ENCODE measurements around the gene VPS13D. TPM values are rescaled to one million over a fixed set of nuclear protein-coding genes. Genes with fewer than 3 reads are reported as not detected.

VPS13D gene
- total and polyA plus RNA-seq, 2 donors (not counting 3 experiments of a cell fraction or from before 2014, with no cell fraction given): 13.6 to 48.5 TPM

GRCh38 chr1:12539705-12540579, 310.1 kb downstream of the VPS13D start:
- Histone ChIP-seq H3K4me3 (replicated peaks in 1 of 3; ENCODE audit: insufficient read depth in 1 of 3, low read depth in 1 of 3, low read length in 3 of 3) (no peak overlapping the region), H3K27ac (ENCODE audit: insufficient read depth, low read depth, low read length) (no peak overlapping the region), H3K36me3 (ENCODE audit: control insufficient read depth in 2 of 2, extremely low read depth in 1 of 2, insufficient read depth in 2 of 2, low read length in 2 of 2) (no peaks in the 10 kb centered on the region), H3K9me1 (replicated peaks; ENCODE audit: control insufficient read depth, extremely low read depth, insufficient read depth, low read length) (no peaks in the 10 kb centered on the region), H2AFZ (ENCODE audit: low read depth, low read length) (peak overlapping the region; percentile 62), H3K9me3 (replicated peaks; ENCODE audit: control insufficient read depth, insufficient read depth, low read length) (no peaks in the 10 kb centered on the region), H3K9ac (replicated peaks; ENCODE audit: extremely low read depth, insufficient read depth, low read length) (peak overlapping the region; percentile 19), H3K4me1 (ENCODE audit: control insufficient read depth, extremely low read depth, insufficient read depth, low read length) (peaks cover 21% of the 10 kb centered on the region), H4K20me1 (replicated peaks; ENCODE audit: control insufficient read depth, extremely low read depth, insufficient read depth, low read length) (no peaks in the 10 kb centered on the region), H3K27me3 (ENCODE audit: control insufficient read depth in 2 of 2, insufficient read depth in 2 of 2, low read length in 2 of 2) (no peaks in the 10 kb centered on the region), H3K79me2 (ENCODE audit: control insufficient read depth, insufficient read depth, low read length) (no peaks in the 10 kb centered on the region), H3K4me2 (ENCODE audit: insufficient read depth, low read length) (no peak overlapping the region)
- DNase-seq (ENCODE audit: low read depth, low spot score): peak; percentile 70
- intact Hi-C loops (cut with micrococcal nuclease) (loop anchor here (1.0 to 5.0 kb wide), 4 partner anchors 57 to 133 kb away; partner anchors contain the start of gene DHRS3), dilution Hi-C loops (cut with MboI; ENCODE audit: extremely low pct_ligation_motif_present, low sequenced_read_pairs) (no loop called here)
- BruUV-seq (replicated peaks): no TSS peak
- ChIA-PET POLR2A (no interaction called here), CTCF (interaction anchor here (0.6 to 3.3 kb wide), 8 partner anchors 15 to 136 kb away, joined by 3 to 15 read pairs (median 3); partner anchors contain the start of gene DHRS3)
- TF ChIP-seq MYC (IDR thresholded peaks at IDR 0.05; ENCODE audit: low read depth, low read length) (no peak), POLR2AphosphoS5 (IDR thresholded peaks at IDR 0.05; ENCODE audit: insufficient read depth, low read depth, low read length) (no peak), GATA2 (IDR thresholded peaks at IDR 0.05; ENCODE audit: insufficient read depth, insufficient read length, low read depth, low read length) (no peak), POLR2A (IDR thresholded peaks at IDR 0.05; ENCODE audit: low read depth, low read length) (no peak), MAX (IDR thresholded peaks at IDR 0.05; ENCODE audit: insufficient read depth, insufficient read length) (no peak), EZH2 (IDR thresholded peaks at IDR 0.05; ENCODE audit: borderline replicate concordance, low read depth, low read length, severe bottlenecking) (no peak), FOS (IDR thresholded peaks at IDR 0.05; ENCODE audit: borderline replicate concordance, insufficient read depth, low read length) (no peak), JUN (IDR thresholded peaks at IDR 0.05; ENCODE audit: borderline replicate concordance, insufficient read depth, insufficient read length, low read depth) (no peak)
- TF ChIP-seq, protein P1, sequence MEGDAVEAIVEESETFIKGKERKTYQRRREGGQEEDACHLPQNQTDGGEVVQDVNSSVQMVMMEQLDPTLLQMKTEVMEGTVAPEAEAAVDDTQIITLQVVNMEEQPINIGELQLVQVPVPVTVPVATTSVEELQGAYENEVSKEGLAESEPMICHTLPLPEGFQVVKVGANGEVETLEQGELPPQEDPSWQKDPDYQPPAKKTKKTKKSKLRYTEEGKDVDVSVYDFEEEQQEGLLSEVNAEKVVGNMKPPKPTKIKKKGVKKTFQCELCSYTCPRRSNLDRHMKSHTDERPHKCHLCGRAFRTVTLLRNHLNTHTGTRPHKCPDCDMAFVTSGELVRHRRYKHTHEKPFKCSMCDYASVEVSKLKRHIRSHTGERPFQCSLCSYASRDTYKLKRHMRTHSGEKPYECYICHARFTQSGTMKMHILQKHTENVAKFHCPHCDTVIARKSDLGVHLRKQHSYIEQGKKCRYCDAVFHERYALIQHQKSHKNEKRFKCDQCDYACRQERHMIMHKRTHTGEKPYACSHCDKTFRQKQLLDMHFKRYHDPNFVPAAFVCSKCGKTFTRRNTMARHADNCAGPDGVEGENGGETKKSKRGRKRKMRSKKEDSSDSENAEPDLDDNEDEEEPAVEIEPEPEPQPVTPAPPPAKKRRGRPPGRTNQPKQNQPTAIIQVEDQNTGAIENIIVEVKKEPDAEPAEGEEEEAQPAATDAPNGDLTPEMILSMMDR (IDR thresholded peaks at IDR 0.05; ENCODE audit: extremely low read depth in 1 of 2, insufficient read depth in 1 of 2, low read depth in 1 of 2, low read length in 2 of 2): no peak
- peak; percentile 78 for FAIRE-seq

Measured in endothelial cell of umbilical vein (primary cell).